Testis (tissue), 3 donors: Measurements from ENCODE around the gene KAT8. TPM values are rescaled to one million over a fixed set of nuclear protein-coding genes. Genes with fewer than 3 reads are reported as not detected.
"Not testable (repeated sequence)": the region's sequence is repeated elsewhere in the genome, so short reads cannot be mapped to it uniquely, and the experiment has no call there.

Source experiments
- DNase-seq: peaks from one replicate; pipeline ENCODE4 v3.0.0-alpha.2; 2019
- H3K27ac ChIP-seq, 2 donors: fragments of 200-600 bp; sonication (generic); one replicate each; pipeline ENCODE4 v1.5.1; 2019
- H3K27me3 ChIP-seq: fragments of 200-600 bp; sonication (generic); one replicate; pipeline ENCODE4 v1.5.1; 2019
- H3K36me3 ChIP-seq: fragments of 200-600 bp; sonication (generic); one replicate; pipeline ENCODE4 v1.5.1; 2017; ENCODE audit warnings: low read depth; ENCODE audit errors: missing control alignments
- H3K4me1 ChIP-seq: fragments of 200-600 bp; sonication (generic); one replicate; pipeline ENCODE4 v1.5.1; 2019
- H3K4me3 ChIP-seq, 2 donors: fragments of 200-600 bp; sonication (generic); one replicate each; pipeline ENCODE4 v1.5.1; 2017 to 2019
- H3K9me3 ChIP-seq: fragments of 200-600 bp; sonication (generic); one replicate; pipeline ENCODE4 v1.5.1; 2017
- CTCF ChIP-seq, 3 experiments: fragments of 450-650 bp in 2 of 3; fragments of 200-600 bp in 1 of 3; sonication (generic) in 1 of 3; IDR thresholded peaks; one replicate each; pipeline ENCODE4 v1.5.1; 2016 to 2019; ENCODE audit warnings: antibody characterized with exemption in 3 of 3, mild to moderate bottlenecking in 2 of 3, moderate library complexity in 1 of 3
- POLR2A ChIP-seq: fragments of 450-650 bp; IDR thresholded peaks from one replicate; pipeline ENCODE4 v1.6.1; 2017; ENCODE audit warnings: antibody characterized with exemption, mild to moderate bottlenecking, moderate library complexity
- WGBS, 2 donors: methylation state at CpG; one replicate each; pipeline ENCODE4 v1.1.5; 2018; 5-methylcytosine and 5-hydroxymethylcytosine counted together
- intact Hi-C: fragments of 100-400 bp; cut with DNase I; formaldehyde crosslinking; loops from one replicate; pipeline ENCODE4 v1.15.1; 2023; ENCODE audit warnings: low total_unique reads
- polyA plus RNA-seq: library from polyadenylated mRNA; stranded (reverse); fragments of 350-450 nt; fragmentation: Illumina TruSeq; extraction: RNeasy Lipid Tissue Mini Kit (QIAGEN cat#74804); gene quantifications from one replicate; pipeline ENCODE4 v1.2.3, GENCODE V29; 2014; ENCODE audit warnings: low read depth, low replicate concordance; ENCODE audit not compliant: insufficient read depth
- total RNA-seq, 2 donors: library from RNA; depleted of rRNA; stranded (reverse); fragments of >200 nt; gene quantifications; one replicate each; pipeline ENCODE4 v1.2.3, GENCODE V29; 2016

KAT8 gene
- total and polyA plus RNA-seq, 3 donors from 2014 or later, result 86.0 to 111 (median 96.9) TPM

GRCh38 chr16:31142109-31143010 lies 24.9 kb downstream of the KAT8 start:
- Histone ChIP-seq H3K27me3 (no peaks in the 10 kb centered on the region), H3K9me3 (no peaks in the 10 kb centered on the region), H3K4me3 (peak overlapping the region; percentile 51 to 52), H3K36me3 (no peaks in the 10 kb centered on the region), H3K27ac (peak overlapping the region; percentile 35 to 81), H3K4me1 (peaks cover 10% of the 10 kb centered on the region)
- intact Hi-C loops, result loop anchor here (10.0 kb wide), 2 partner anchors 58 to 158 kb away; partner anchors contain the start of genes HSD3B7 and PRSS53
- TF ChIP-seq POLR2A, result no peak
- TF ChIP-seq CTCF (IDR thresholded peaks at IDR 0.05), result peak; percentile 97 to 99 (median 99)
- WGBS, 2 donors, result 1% methylated on average over 13 to 68 of the region's 89 CpGs
- peak; percentile 99 for DNase-seq

- Histone ChIP-seq H3K27ac (peak overlapping the region; percentile 6 to 81), H3K36me3 (no peaks in the 10 kb centered on the region), H3K9me3 (no peaks in the 10 kb centered on the region), H3K4me3 (peak overlapping the region; percentile 51 to 52), H3K4me1 (peaks cover 10% of the 10 kb centered on the region), H3K27me3 (no peaks in the 10 kb centered on the region)
- intact Hi-C loops, result loop anchor here (10.0 kb wide), 2 partner anchors 58 to 158 kb away; partner anchors contain the start of genes HSD3B7 and PRSS53
- no peak for TF ChIP-seq CTCF (IDR thresholded peaks at IDR 0.05)
- no peak for TF ChIP-seq POLR2A
- 44 to 55% methylated on average over 16 to 21 of the region's 22 CpGs for WGBS, 2 donors
- DNase-seq, result no peak
Observed at GRCh38 chr16:31143011-31143693, 25.7 kb downstream of the KAT8 start.

DNA sequence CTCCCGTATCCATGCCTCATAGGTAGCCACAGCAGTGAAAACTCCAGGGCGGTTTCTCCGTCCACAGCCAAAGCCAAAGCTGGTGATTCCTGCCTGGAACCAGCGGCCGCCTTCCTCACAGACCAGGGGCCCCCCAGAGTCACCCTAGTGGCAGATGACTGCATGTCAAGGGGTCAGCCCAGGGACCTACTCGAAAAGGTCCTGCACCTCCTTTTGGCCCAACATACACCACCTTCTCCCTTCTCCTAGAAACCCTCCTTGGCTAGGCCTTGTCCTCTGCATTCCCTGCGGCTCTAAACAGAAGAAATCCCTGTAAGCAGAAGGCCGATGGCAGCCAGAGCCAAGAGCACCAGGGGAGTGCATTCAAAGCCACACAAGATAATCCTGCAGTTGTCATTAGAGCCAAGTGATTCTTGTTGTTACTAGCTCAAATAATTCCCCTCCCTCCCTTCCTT lies 26.3 kb downstream of the KAT8 start:
- no peak for TF ChIP-seq CTCF (IDR thresholded peaks at IDR 0.05)
- no peak for TF ChIP-seq POLR2A
- no peak for DNase-seq
- no peaks in the 10 kb centered on the region for H3K36me3 ChIP-seq
- 72 to 81% methylated on average over 3 to 8 of the region's 8 CpGs for WGBS, 2 donors
- H3K9me3 ChIP-seq, result no peaks in the 10 kb centered on the region
- intact Hi-C loops, result loop anchor here (10.0 kb wide), 2 partner anchors 59 to 159 kb away; partner anchors contain the start of genes HSD3B7 and PRSS53
- peaks cover 10% of the 10 kb centered on the region for H3K4me1 ChIP-seq
- no peak overlapping the region for H3K27ac ChIP-seq
- no peaks in the 10 kb centered on the region for H3K27me3 ChIP-seq
- no peak overlapping the region for H3K4me3 ChIP-seq

DNA sequence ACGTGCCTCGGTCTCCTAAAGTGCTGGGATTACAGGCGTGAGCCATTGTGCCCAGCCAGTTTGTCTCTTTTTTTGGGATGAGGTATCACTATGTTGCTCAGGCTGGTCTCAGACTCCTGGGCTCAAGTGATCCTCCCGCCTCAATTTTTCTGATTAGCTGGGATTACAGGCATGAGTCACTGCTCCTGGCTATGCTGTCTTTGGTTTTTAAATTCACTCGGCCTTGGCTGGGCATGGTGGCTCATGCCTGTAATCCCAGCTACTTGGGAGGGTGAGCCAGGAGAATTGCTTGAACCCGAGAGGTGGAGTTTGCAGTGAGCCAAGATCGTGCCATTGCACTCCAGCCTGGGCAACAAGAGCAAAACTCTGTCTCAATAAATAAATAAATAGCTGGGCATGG lies 27.0 kb downstream of the KAT8 start:
- peaks cover 10% of the 10 kb centered on the region for H3K4me1 ChIP-seq
- not testable (repeated sequence) for DNase-seq, H3K36me3 ChIP-seq, H3K9me3 ChIP-seq, H3K27ac ChIP-seq, H3K27me3 ChIP-seq, H3K4me3 ChIP-seq
- 90 to 97% methylated on average over 5 to 7 of the region's 7 CpGs for WGBS, 2 donors
- intact Hi-C loops, result loop anchor here (10.0 kb wide), 2 partner anchors 60 to 160 kb away; partner anchors contain the start of genes HSD3B7 and PRSS53
